GM10847 (cell line): Measurements from ENCODE around the gene LMNB1.

Source experiments
- POLR2A ChIP-seq: IDR thresholded peaks from 2 replicates; pipeline ENCODE4 v1.6.1; 2011; ENCODE audit not compliant: insufficient read length; ENCODE audit errors: extremely low read depth

Gene LMNB1

DNA sequence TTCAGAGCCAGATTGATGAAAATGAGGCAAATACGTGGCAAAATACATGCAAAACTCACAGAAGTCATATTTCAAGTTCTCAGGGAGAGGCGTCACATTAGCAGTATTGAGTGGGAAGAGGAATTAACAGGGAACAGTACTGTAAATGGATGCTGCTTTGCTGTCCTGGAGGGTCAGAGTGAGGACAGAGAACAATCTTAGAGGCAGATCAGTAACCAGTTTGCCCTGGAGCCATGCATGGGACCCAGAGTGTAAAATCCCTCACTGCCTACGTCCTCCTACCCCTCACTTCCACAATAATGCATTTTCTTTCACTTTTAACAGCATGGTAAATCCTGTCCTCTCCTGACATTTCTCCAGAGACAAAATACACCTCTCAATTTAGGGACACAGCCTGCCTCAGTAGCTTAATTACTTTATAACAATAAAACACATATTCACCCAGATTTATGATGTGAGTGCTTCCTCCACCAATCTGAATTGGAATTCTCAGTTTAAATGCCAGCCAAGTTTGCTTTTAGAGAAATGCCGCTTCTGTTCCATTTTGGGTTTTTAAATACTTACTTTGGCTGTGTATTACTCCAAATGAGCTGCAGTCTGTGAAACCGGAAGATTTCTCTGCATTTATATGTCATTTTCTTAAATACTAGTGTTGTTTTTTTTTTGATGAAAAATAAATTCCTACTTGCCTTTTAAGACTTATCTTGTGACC lies 70.0 kb downstream of the LMNB1 start:
- TF ChIP-seq POLR2A, result no peak

DNA sequence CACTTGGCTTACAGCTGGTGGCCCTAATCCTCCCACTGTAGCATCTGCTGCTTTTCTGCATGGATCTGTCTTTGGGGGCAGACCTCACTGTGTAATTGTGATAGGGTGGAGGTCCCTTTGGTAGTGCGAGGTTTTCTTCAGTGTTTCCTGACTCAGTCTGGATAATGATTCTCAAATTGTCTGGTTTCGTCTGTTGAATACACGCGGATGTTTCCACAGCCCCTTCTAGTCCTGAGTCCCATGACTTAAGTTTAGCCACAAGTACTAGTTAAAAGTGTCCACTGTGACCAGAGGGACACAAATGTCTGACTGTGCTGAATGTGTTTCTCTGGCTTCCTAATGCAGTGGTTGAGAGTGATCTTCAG lies 70.5 kb downstream of the LMNB1 start:
- no peak for TF ChIP-seq POLR2A

DNA sequence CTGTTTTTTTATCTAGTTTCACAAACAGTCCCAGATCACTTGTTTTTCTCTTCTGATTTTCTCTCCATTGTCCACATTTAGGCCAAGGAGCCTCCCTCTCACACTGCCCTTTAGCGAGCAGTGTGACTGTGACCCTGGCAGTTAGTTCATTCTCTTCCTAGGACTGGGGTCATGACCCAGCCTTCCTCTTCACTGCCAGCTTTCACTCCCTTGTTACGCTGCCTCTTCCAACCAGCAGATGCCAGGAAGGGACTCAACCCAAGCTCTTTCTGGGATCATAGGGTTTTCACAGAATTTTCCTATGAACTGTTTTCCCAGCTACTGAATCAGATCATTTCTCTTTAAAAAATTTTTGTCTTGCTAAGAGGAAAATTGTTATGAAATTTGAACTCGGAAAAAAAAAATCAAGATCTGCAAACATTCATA lies 70.9 kb downstream of the LMNB1 start:
- no peak for TF ChIP-seq POLR2A

DNA sequence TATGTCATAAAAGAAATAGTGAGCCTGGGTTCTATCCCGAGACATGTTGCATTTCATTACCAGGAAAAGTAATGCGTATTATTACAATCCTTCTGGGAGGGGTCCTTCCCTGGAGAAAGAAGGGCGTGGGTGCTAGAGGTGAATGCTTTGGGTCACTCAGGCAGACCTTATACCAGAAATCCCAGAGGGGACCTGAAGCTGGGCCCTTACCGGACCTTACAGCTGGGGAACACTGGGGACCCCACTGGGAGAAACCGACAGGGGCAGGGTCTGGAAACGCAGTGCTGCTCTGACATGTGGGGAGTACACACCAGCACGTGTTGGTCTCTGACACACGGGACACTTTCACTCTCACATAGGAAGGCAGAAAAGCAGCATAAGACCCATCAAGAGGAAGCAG lies 71.3 kb downstream of the LMNB1 start:
- TF ChIP-seq POLR2A, result no peak

DNA sequence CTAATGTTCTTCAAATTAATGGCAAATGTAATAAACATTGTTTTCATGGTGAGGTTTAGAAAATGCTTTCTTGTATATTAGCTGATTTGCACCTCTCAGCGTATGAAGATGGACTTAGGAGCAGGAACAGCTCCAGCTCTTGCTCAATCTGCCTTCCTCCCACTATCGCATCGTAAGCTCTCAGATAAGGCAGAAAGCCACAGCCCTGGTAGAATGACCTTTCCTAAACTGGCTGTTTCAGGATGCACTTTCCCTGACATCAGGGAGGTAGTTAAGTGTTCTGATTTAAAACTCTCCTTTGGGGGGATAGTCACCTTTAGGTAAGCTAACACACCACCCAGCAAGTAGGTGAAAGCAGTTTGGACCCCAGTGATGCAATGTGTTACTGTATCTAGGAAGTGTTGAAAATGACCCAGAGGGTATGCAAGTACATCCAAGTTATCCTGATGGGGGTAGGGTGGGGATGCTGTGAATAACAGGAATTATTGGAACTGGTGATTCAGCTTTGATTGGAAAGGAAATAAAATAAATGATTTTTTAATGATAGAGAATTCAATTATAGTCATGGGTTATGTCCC lies 72.3 kb downstream of the LMNB1 start:
- TF ChIP-seq POLR2A, result no peak

- TF ChIP-seq POLR2A, result no peak
These were observed 74.6 kb downstream of the LMNB1 start for GRCh38 chr5:126851501-126852011.

DNA sequence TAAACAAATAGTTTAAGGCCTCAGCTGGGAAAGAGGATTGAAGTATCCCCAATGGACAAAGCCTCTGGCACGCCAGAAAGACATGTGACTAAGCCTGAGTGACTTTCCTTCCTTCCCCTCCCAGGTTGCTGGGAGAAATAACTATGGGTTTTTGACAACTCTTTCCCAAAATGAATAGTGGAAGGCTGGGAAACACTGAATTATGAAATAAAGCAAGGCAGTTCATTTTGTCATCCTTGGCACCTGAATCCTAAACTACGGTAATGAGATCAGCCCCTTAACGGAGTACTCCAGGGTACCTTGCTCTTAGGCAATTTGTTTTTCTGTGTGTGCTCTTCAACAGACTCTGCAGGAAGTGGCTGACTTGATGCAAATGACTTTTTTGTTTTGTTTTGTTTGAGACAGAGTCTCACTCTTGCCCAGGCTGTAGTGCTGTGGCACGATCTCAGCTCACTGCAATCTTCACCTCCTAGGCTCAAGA lies 75.2 kb downstream of the LMNB1 start:
- TF ChIP-seq POLR2A, result no peak

GRCh38 chr5:126852841-126853271 lies 75.9 kb downstream of the LMNB1 start:
- TF ChIP-seq POLR2A, result no peak

DNA sequence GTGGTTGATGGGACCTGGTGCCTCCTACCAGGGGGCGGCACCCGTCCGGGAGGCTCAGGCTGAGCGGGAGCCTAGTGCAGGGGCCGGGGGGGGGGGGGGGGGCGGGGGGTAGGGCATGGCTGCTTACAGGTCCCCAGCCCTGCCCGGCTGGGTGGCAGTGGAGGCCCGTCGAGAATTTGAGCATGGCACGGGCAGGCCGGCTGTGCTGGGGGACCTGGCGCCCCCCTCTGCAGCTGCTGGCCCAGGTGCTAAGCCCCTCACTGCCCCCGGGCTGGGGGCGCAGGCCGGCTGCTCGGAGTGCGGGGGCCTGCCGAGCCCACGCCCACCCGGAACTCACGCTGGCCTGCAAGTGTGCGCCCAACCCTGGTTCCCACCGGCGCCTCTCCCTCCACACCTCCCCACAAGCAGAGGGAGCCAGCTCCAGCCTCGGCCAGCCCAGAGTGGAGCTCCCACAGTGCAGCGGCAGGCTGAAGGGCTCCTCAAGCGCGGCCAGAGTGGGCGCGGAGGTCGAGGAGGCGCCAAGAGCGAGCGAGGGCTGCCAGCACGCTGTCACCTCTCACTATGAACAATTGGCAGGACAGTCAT lies 77.7 kb downstream of the LMNB1 start:
- TF ChIP-seq POLR2A, result no peak

- no peak for TF ChIP-seq POLR2A
These were observed 78.3 kb downstream of the LMNB1 start for GRCh38 chr5:126855266-126855665.

- TF ChIP-seq POLR2A, result no peak
These were observed 80.8 kb downstream of the LMNB1 start for GRCh38 chr5:126857472-126858410.

DNA sequence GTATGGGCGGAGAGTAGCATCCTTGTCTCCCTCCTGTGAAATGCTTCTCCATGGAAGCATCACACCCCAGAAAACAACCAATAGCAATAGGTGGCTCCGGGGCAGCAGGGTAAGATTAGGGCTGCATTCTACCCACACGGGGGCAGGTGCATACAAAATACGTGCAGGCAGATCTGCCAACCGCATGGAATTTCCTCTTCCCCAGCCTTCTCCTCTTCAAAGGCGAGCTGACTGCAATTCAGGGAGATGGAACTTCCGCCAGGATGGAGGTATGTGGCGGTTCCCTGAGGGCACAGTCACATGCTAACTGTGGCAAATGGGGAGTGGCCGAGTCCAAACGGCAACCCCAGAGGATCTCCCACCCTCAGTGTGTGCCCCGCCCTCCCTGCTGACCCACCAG lies 81.5 kb downstream of the LMNB1 start:
- TF ChIP-seq POLR2A, result no peak

- TF ChIP-seq POLR2A, result no peak
These were observed 86.5 kb downstream of the LMNB1 start for GRCh38 chr5:126863402-126863801.

GRCh38 chr5:126864042-126864688 lies 87.2 kb downstream of the LMNB1 start:
- TF ChIP-seq POLR2A, result no peak

- TF ChIP-seq POLR2A, result no peak
These were observed 88.4 kb downstream of the LMNB1 start for GRCh38 chr5:126865299-126865698.
